B cell (primary cell): ENCODE results near the gene ANO9. TPM values are rescaled to one million over a fixed set of nuclear protein-coding genes. Genes with fewer than 3 reads are reported as not detected.

Experiments
- ATAC-seq: fragments of 200-7000 bp; cut with Tn5 transposase; one replicate; pipeline ENCODE4 v1.10.0; 2021; ENCODE audit warnings: low read depth, mild to moderate bottlenecking, moderate number of reproducible peaks, moderate library complexity
- CTCF ChIA-PET: fragments of 350-600 bp; sonication (Branson Sonifier 250); formaldehyde crosslinking; loops from one replicate; lab custom pipeline; 2021; ENCODE audit warnings: antibody characterized with exemption, inconsistent platforms; lab: Charles Lee
- POLR2A ChIA-PET: fragments of 350-600 bp; sonication (Branson Sonifier 250); formaldehyde crosslinking; loops from one replicate; lab custom pipeline; 2021; ENCODE audit warnings: antibody characterized with exemption; lab: Charles Lee
- DNase-seq: peaks from one replicate; pipeline ENCODE4 v3.0.0; 2013
- H2AFZ ChIP-seq: 2 replicates; pipeline ENCODE4 v1.6.1; 2012; ENCODE audit warnings: mild to moderate bottlenecking, low read depth, low read length; ENCODE audit not compliant: insufficient read depth, poor library complexity, severe bottlenecking
- H3K27ac ChIP-seq, 2 donors: 1 replicate in 1 of 2; 2 replicates in 1 of 2; pipeline ENCODE4 v1.5.1; 2012 to 2013; ENCODE audit warnings: low read length in 2 of 2, mild to moderate bottlenecking in 2 of 2, moderate library complexity in 1 of 2
- H3K27me3 ChIP-seq, 4 experiments: fragments of 200-600 bp in 1 of 4; sonication (generic) in 1 of 4; replicated peaks in 1 of 4; 1 replicate in 2 of 4; 2 replicates in 2 of 4; pipeline versions ENCODE4 v1.6.1 to v1.7.0; 2013 to 2016; ENCODE audit warnings: low read length in 3 of 4, mild to moderate bottlenecking in 2 of 4, mixed read lengths in 1 of 4, moderate library complexity in 1 of 4; ENCODE audit not compliant: insufficient read depth in 4 of 4, control insufficient read depth in 3 of 4; ENCODE audit errors: control extremely low read depth in 1 of 4
- H3K36me3 ChIP-seq, 2 experiments: replicated peaks in 1 of 2; 1 replicate in 1 of 2; 2 replicates in 1 of 2; pipeline versions ENCODE4 v1.6.1 to v1.7.1; 2013; ENCODE audit warnings: low read length in 1 of 2; ENCODE audit not compliant: insufficient read depth in 2 of 2, control insufficient read depth in 1 of 2; ENCODE audit errors: control extremely low read depth in 1 of 2, extremely low read depth in 1 of 2
- H3K4me1 ChIP-seq, 2 donors: fragments of 200-600 bp in 1 of 2; sonication (generic) in 1 of 2; 1 replicate in 1 of 2; 2 replicates in 1 of 2; pipeline versions ENCODE4 v1.5.1 to v1.6.1; 2013 to 2017; ENCODE audit warnings: low read length in 2 of 2; ENCODE audit not compliant: control insufficient read depth in 2 of 2, insufficient read depth in 2 of 2
- H3K4me2 ChIP-seq: replicated peaks from 2 replicates; pipeline ENCODE3; 2012; ENCODE audit warnings: mild to moderate bottlenecking, low read depth, low read length; ENCODE audit not compliant: poor library complexity, severe bottlenecking
- H3K4me3 ChIP-seq, 5 experiments: fragments of 200-600 bp in 1 of 5; sonication (generic) in 1 of 5; 1 replicate in 3 of 5; 2 replicates in 2 of 5; pipeline versions ENCODE4 v1.5.1 to v1.7.0; 2011 to 2016; ENCODE audit warnings: low read length in 4 of 5, mild to moderate bottlenecking in 4 of 5, low read depth in 2 of 5, control low read depth in 1 of 5, moderate library complexity in 1 of 5; ENCODE audit not compliant: insufficient read depth in 1 of 5; ENCODE audit errors: control extremely low read depth in 1 of 5, extremely low read depth in 1 of 5
- H3K79me2 ChIP-seq: fragments of 200-600 bp; sonication (generic); one replicate; pipeline ENCODE4 v1.6.0; 2016; ENCODE audit warnings: low read length; ENCODE audit not compliant: control insufficient read depth, insufficient read depth
- H3K9ac ChIP-seq: fragments of 200-600 bp; sonication (generic); 2 replicates; pipeline ENCODE4 v1.6.1; 2017; ENCODE audit warnings: mild to moderate bottlenecking, low read length, moderate library complexity
- H3K9me3 ChIP-seq, 3 donors: one replicate each; pipeline versions ENCODE4 v1.6.1 to v1.7.1; 2013; ENCODE audit warnings: low read length in 2 of 3; ENCODE audit not compliant: control insufficient read depth in 2 of 3, insufficient read depth in 1 of 3; ENCODE audit errors: control extremely low read depth in 1 of 3
- H4K20me1 ChIP-seq: 2 replicates; pipeline ENCODE4 v1.6.0; 2012; ENCODE audit warnings: mild to moderate bottlenecking, low read length; ENCODE audit not compliant: insufficient read depth, control insufficient read depth, poor library complexity, severe bottlenecking
- H3K27ac Mint-ChIP-seq: one replicate; pipeline ENCODE4 v1.8.0; 2021; ENCODE audit warnings: mixed read lengths
- H3K27me3 Mint-ChIP-seq: one replicate; pipeline ENCODE4 v1.8.0; 2021; ENCODE audit warnings: mixed read lengths
- H3K4me1 Mint-ChIP-seq: one replicate; pipeline ENCODE4 v1.8.0; 2021; ENCODE audit warnings: mixed read lengths
- H3K4me3 Mint-ChIP-seq: one replicate; pipeline ENCODE4 v1.8.0; 2021; ENCODE audit warnings: mixed read lengths
- H3K9me3 Mint-ChIP-seq: one replicate; pipeline ENCODE4 v1.8.0; 2022; ENCODE audit warnings: mixed read lengths; ENCODE audit not compliant: insufficient read depth
- EZH2 ChIP-seq: IDR thresholded peaks from 2 replicates; pipeline ENCODE4 v1.6.1; 2012; ENCODE audit warnings: borderline replicate concordance, low read depth, mild to moderate bottlenecking, moderate library complexity, low read length; ENCODE audit not compliant: insufficient read depth, poor library complexity, severe bottlenecking
- WGBS: methylation state at CpG from one replicate; pipeline ENCODE4 v1.1.5; 2013; ENCODE audit warnings: missing lambda C conversion rate; ENCODE audit not compliant: insufficient coverage; 5-methylcytosine and 5-hydroxymethylcytosine counted together
- intact Hi-C: fragments of 100-400 bp; cut with micrococcal nuclease; formaldehyde crosslinking; loops from one replicate; pipeline ENCODE4 v1.10.0; 2022
- polyA plus RNA-seq: library from polyadenylated mRNA; depleted of rRNA; stranded (reverse); fragments of >200 nt; gene quantifications from 2 replicates; pipeline ENCODE4 v1.2.3, GENCODE V29; 2012
- total RNA-seq, 2 donors: library from RNA; stranded (reverse); fragments of 120-200 nt in 1 of 2; gene quantifications; 1 replicate in 1 of 2; 2 replicates in 1 of 2; pipeline versions ENCODE4 v1.2.3 to v1.2.4, GENCODE V29; 2013 to 2022
- TF ChIP-seq, protein P1 (sequence below): fragments of 200-600 bp; IDR thresholded peaks from one replicate; pipeline ENCODE4 v1.8.0; 2022; ENCODE audit warnings: antibody characterized with exemption, mild to moderate bottlenecking

Gene ANO9
- total and polyA plus RNA-seq, 2 donors (not counting 1 experiment from before 2014, with no cell fraction given) = 62.0 to 107 TPM

DNA sequence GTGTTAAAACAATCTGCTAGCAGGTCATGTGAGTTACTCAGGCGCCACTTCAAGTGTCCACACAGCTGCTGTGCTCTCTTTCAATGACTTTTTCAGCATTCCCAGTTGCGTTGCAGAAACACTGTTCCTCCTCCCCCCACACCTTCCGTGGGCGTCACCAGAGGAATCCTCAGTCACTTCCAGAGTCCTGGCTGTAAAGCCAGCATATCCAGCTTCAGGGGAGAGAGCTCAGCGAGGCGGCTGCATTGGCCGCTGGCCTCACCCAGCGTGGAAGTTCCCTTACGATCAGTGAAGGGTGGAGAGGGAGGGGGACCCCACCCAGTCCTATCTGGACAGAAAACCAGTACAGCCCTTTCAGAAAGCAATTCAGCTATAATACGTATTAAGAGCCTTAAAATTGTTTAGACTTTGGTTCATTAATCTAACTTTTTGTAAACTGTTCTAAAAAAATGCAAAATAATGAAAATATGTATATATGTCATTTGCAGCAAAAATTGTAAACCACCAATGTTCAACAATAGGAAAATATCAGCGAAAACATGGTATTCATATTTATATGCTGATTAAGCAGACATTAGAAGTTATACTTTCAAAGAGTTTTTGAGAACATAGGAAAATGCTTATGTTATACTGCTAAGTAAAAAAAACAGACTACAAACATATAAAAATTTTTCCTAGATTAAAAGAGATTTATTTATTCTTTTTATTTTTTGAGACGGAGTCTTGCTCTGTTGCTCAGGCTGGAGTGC, 2.8 kb upstream of the ANO9 start:
- H3K4me3 Mint-ChIP-seq = no peak overlapping the region

More for the DNA sequence above, 2.8 kb upstream of the ANO9 start:
- Histone ChIP-seq H3K9ac (no peak overlapping the region), H3K27me3 (no peaks in the 10 kb centered on the region), H3K9me3 (no peaks in the 10 kb centered on the region), H3K4me2 (no peak overlapping the region), H3K4me1 (peaks cover 19 to 32% of the 10 kb centered on the region in 2 donors), H2AFZ (no peak overlapping the region), H3K36me3 (no peaks in the 10 kb centered on the region), H4K20me1 (no peaks in the 10 kb centered on the region), H3K4me3 (no peak overlapping the region), H3K27ac (no peak overlapping the region), H3K79me2 (peaks cover 18% of the 10 kb centered on the region)
- ChIA-PET POLR2A (interaction anchor here (0.5 kb wide), 1 partner anchor 17 kb away, joined by 3 read pairs; no protein-coding TSS in a partner anchor), CTCF (no interaction called here)
- Mint-ChIP-seq H3K27me3 (no peaks in the 10 kb centered on the region), H3K27ac (no peak overlapping the region), H3K4me1 (peaks cover 18% of the 10 kb centered on the region), H3K9me3 (no peaks in the 10 kb centered on the region)
- DNase-seq = no peak
- intact Hi-C loops = no loop called here
- WGBS = 60% methylated on average over 4 of the region's 12 CpGs
- ATAC-seq = no peak
- TF ChIP-seq EZH2 = no peak
- TF ChIP-seq, protein P1, sequence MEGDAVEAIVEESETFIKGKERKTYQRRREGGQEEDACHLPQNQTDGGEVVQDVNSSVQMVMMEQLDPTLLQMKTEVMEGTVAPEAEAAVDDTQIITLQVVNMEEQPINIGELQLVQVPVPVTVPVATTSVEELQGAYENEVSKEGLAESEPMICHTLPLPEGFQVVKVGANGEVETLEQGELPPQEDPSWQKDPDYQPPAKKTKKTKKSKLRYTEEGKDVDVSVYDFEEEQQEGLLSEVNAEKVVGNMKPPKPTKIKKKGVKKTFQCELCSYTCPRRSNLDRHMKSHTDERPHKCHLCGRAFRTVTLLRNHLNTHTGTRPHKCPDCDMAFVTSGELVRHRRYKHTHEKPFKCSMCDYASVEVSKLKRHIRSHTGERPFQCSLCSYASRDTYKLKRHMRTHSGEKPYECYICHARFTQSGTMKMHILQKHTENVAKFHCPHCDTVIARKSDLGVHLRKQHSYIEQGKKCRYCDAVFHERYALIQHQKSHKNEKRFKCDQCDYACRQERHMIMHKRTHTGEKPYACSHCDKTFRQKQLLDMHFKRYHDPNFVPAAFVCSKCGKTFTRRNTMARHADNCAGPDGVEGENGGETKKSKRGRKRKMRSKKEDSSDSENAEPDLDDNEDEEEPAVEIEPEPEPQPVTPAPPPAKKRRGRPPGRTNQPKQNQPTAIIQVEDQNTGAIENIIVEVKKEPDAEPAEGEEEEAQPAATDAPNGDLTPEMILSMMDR = no peak
